MCF 10A (cell line): ENCODE results near the gene FANCC. TPM values are rescaled to one million over a fixed set of nuclear protein-coding genes. Genes with fewer than 3 reads are reported as not detected.
A peak's percentile ranks its signal among the peaks of the same experiment; 100 is the strongest.

Experiments used
- BruUV-seq: library from RNA; stranded (reverse); fragments of 400-500 nt; replicated peaks from 2 replicates; lab custom pipeline; 2021; lab: Mats Ljungman, UMichigan
- CTCF ChIA-PET: fragments of 300-600 bp; sonication (Branson Sonifier 250); formaldehyde crosslinking; extraction: SDS; loops from one replicate; lab custom pipeline; 2021; ENCODE audit warnings: antibody characterized with exemption, inconsistent platforms; lab: Yijun Ruan, JAX
- POLR2A ChIA-PET: fragments of 300-600, 350-650 bp; sonication (Branson Sonifier 250); formaldehyde crosslinking; extraction: SDS; loops from one replicate; lab custom pipeline; 2020; ENCODE audit warnings: antibody characterized with exemption, inconsistent platforms; lab: Yijun Ruan, JAX
- DNase-seq: peaks from one replicate; pipeline ENCODE4 v3.0.0-alpha.2; 2018; ENCODE audit not compliant: unreplicated experiment
- H3K27ac Mint-ChIP-seq: one replicate; pipeline ENCODE4 v1.8.0; 2022; ENCODE audit warnings: mild to moderate bottlenecking, low read depth, mixed read lengths; ENCODE audit not compliant: unreplicated experiment
- H3K27me3 Mint-ChIP-seq: one replicate; pipeline ENCODE4 v1.8.0; 2022; ENCODE audit warnings: mixed read lengths; ENCODE audit not compliant: insufficient read depth, unreplicated experiment
- H3K36me3 Mint-ChIP-seq: one replicate; pipeline ENCODE4 v1.8.0; 2022; ENCODE audit warnings: mild to moderate bottlenecking, moderate library complexity, mixed read lengths; ENCODE audit not compliant: insufficient read depth, unreplicated experiment
- H3K4me1 Mint-ChIP-seq: one replicate; pipeline ENCODE4 v1.8.0; 2022; ENCODE audit warnings: mixed read lengths; ENCODE audit not compliant: insufficient read depth, unreplicated experiment
- H3K4me3 Mint-ChIP-seq: one replicate; pipeline ENCODE4 v1.8.0; 2022; ENCODE audit warnings: mild to moderate bottlenecking, moderate library complexity, mixed read lengths; ENCODE audit not compliant: unreplicated experiment
- H3K9me3 Mint-ChIP-seq: one replicate; pipeline ENCODE4 v1.8.0; 2022; ENCODE audit warnings: mixed read lengths; ENCODE audit not compliant: unreplicated experiment
- CTCF ChIP-seq: fragments of 200-600 bp; IDR thresholded peaks from one replicate; pipeline ENCODE4 v1.8.0; 2022; ENCODE audit warnings: antibody characterized with exemption, mild to moderate bottlenecking; ENCODE audit not compliant: unreplicated experiment
- intact Hi-C: fragments of 100-400 bp; cut with micrococcal nuclease; formaldehyde crosslinking; loops from 2 replicates; pipeline ENCODE4 v1.14.1; 2022
- microRNA-seq: library from miRNA; unstranded; fragments of <30 nt; microRNA quantifications from one replicate; pipeline ENCODE4 v1.2.0, GENCODE V29; 2022
- total RNA-seq: library from RNA; stranded (reverse); gene quantifications from 2 replicates; pipeline ENCODE4 v1.2.3, GENCODE V29; 2022

Gene FANCC
- total RNA-seq, 1 experiment from 2014 or later: 12.1 TPM

- ChIA-PET CTCF (interaction anchor here (0.6 to 2.1 kb wide), 3 partner anchors 78 to 131 kb away, joined by 3 to 5 read pairs (median 3); no protein-coding TSS in a partner anchor), POLR2A (interaction anchor here (0.6 to 5.7 kb wide), 13 partner anchors 12 to 1165 kb away, joined by 3 to 49 read pairs (median 9); no protein-coding TSS in a partner anchor)
- intact Hi-C loops: loop anchor here (1.0 kb wide), 1 partner anchor 42 kb away; no protein-coding TSS in a partner anchor
- H3K27me3 Mint-ChIP-seq: no peaks in the 10 kb centered on the region
- no peak for TF ChIP-seq CTCF
- peak; percentile 18 for DNase-seq
- H3K9me3 Mint-ChIP-seq: no peaks in the 10 kb centered on the region
- peaks cover 12% of the 10 kb centered on the region for H3K4me1 Mint-ChIP-seq
- no TSS peak for BruUV-seq
- H3K36me3 Mint-ChIP-seq: peaks cover 31% of the 10 kb centered on the region
- H3K27ac Mint-ChIP-seq: no peak overlapping the region
- H3K4me3 Mint-ChIP-seq: peak overlapping the region; percentile 78
These were observed 267.7 kb downstream of the FANCC start for GRCh38 chr9:95049761-95050160.

Small RNAs within 50 kb of the gene (microRNA-seq; reads per million reads assigned to microRNA genes)
- gene MIR23B (24,913 reads per million, percentile 98 among the genes with 10 or more reads in this experiment), gene MIR24-1 (not detected), gene MIR27B (3,238 reads per million, percentile 91 among the genes with 10 or more reads in this experiment), gene MIR3074 (not detected), gene MIR6081 (not detected)

Other genes starting within 250 kb of the FANCC start
- 3.6 and 4.7 TPM in 2 replicates for gene PTCH1, start 199.3 kb upstream of the FANCC start, total RNA-seq